Right kidney (tissue), 1 donor: ENCODE data around the gene KRTAP10-3.
"Not testable (repeated sequence)": the region's sequence is repeated elsewhere in the genome, so short reads cannot be mapped to it uniquely, and the experiment has no call there.

Source experiments
- DNase-seq: peaks from one replicate; pipeline ENCODE4 v3.0.0-alpha.2; 2016

KRTAP10-3 gene

GRCh38 chr21:44590311-44590721 lies 31.7 kb upstream of the KRTAP10-3 start:
- no peak for DNase-seq

GRCh38 chr21:44589586-44590305 lies 31.2 kb upstream of the KRTAP10-3 start:
- DNase-seq, result no peak

GRCh38 chr21:44589094-44589493 lies 30.5 kb upstream of the KRTAP10-3 start:
- DNase-seq, result no peak

- no peak for DNase-seq
These were observed 27.3 kb upstream of the KRTAP10-3 start for GRCh38 chr21:44585892-44586291.

- no peak for DNase-seq
These were observed 25.2 kb upstream of the KRTAP10-3 start for GRCh38 chr21:44583800-44584147.

GRCh38 chr21:44583089-44583799 lies 24.6 kb upstream of the KRTAP10-3 start:
- DNase-seq, result no peak

GRCh38 chr21:44582055-44582454 lies 23.5 kb upstream of the KRTAP10-3 start:
- no peak for DNase-seq

- DNase-seq, result no peak
These were observed 22.6 kb upstream of the KRTAP10-3 start for GRCh38 chr21:44581158-44581557.

GRCh38 chr21:44580231-44580821 lies 21.7 kb upstream of the KRTAP10-3 start, which contains the start of gene KRTAP10-5:
Gene KRTAP10-5, minus strand, starts transcription at chr21:44580604. Its CDS starts 26 bp downstream, at chr21:44580578.
- DNase-seq, result not testable (repeated sequence)

- no peak for DNase-seq
These were observed 21.2 kb upstream of the KRTAP10-3 start for GRCh38 chr21:44579833-44580144.

- no peak for DNase-seq
These were observed 20.6 kb upstream of the KRTAP10-3 start for GRCh38 chr21:44579056-44579832.

GRCh38 chr21:44578371-44579055 lies 19.9 kb upstream of the KRTAP10-3 start:
- no peak for DNase-seq

- DNase-seq, result no peak
These were observed 17.4 kb upstream of the KRTAP10-3 start for GRCh38 chr21:44576025-44576420.

- DNase-seq, result no peak
These were observed 16.9 kb upstream of the KRTAP10-3 start for GRCh38 chr21:44575307-44576024.

GRCh38 chr21:44574457-44575306 lies 16.1 kb upstream of the KRTAP10-3 start:
- no peak for DNase-seq

GRCh38 chr21:44573630-44574456 lies 15.2 kb upstream of the KRTAP10-3 start, which contains the start of gene KRTAP10-4:
Gene KRTAP10-4, plus strand, starts transcription at chr21:44573729. Its CDS starts 30 bp downstream, at chr21:44573759.
- DNase-seq, result not testable (repeated sequence)

GRCh38 chr21:44572959-44573583 lies 14.5 kb upstream of the KRTAP10-3 start:
- DNase-seq, result no peak

GRCh38 chr21:44571844-44572782 lies 13.5 kb upstream of the KRTAP10-3 start:
- no peak for DNase-seq
